OCI-LY7 (cell line): ENCODE results near the gene ITPKB. TPM values are rescaled to one million over a fixed set of nuclear protein-coding genes. Genes with fewer than 3 reads are reported as not detected.

Experiments
- BruUV-seq: library from RNA; stranded (reverse); fragments of 400-500 nt; replicated peaks from 2 replicates; lab custom pipeline; 2021; lab: Mats Ljungman, UMichigan
- CTCF ChIA-PET: fragments of 300-600 bp; sonication (Branson Sonifier 250); formaldehyde crosslinking; loops from one replicate; lab custom pipeline; 2022; ENCODE audit warnings: antibody characterized with exemption; ENCODE audit not compliant: unreplicated experiment; lab: Charles Lee
- POLR2A ChIA-PET: fragments of 300-600 bp; sonication (Branson Sonifier 250); formaldehyde crosslinking; loops from one replicate; lab custom pipeline; 2022; ENCODE audit warnings: antibody characterized with exemption; lab: Charles Lee
- DNase-seq: peaks from one replicate; pipeline ENCODE4 v3.0.0-alpha.2; 2015; ENCODE audit warnings: low spot score
- H2AFZ ChIP-seq: fragments of 200-600 bp; sonication (generic), shearing (Covaris generic); 2 replicates; pipeline ENCODE4 v1.6.1; 2014; ENCODE audit warnings: mild to moderate bottlenecking, antibody characterized with exemption, low read length, moderate library complexity
- H3K27ac ChIP-seq: fragments of 200-600 bp; sonication (generic); 2 replicates; pipeline ENCODE4 v1.5.1; 2014; ENCODE audit warnings: mixed run types, low read depth, mild to moderate bottlenecking, moderate library complexity, low read length, inconsistent platforms; ENCODE audit not compliant: poor library complexity, severe bottlenecking
- H3K36me3 ChIP-seq: fragments of 200-600 bp; sonication (generic); 2 replicates; pipeline ENCODE4 v1.6.1; 2014; ENCODE audit warnings: mild to moderate bottlenecking, antibody characterized with exemption, low read length, moderate library complexity, mixed read lengths; ENCODE audit not compliant: insufficient read depth
- H3K4me1 ChIP-seq: fragments of 200-600 bp; sonication (generic); 2 replicates; pipeline ENCODE4 v1.5.1; 2014; ENCODE audit warnings: mild to moderate bottlenecking, low read length; ENCODE audit not compliant: insufficient read depth, poor library complexity, severe bottlenecking
- H3K4me2 ChIP-seq: fragments of 200-600 bp; sonication (generic); 2 replicates; pipeline ENCODE4 v1.6.1; 2014; ENCODE audit warnings: mild to moderate bottlenecking, low read length
- H3K4me3 ChIP-seq: fragments of 200-600 bp; sonication (generic); 2 replicates; pipeline ENCODE4 v1.5.1; 2014; ENCODE audit warnings: mild to moderate bottlenecking, low read depth, low read length; ENCODE audit not compliant: poor library complexity, severe bottlenecking
- H3K79me2 ChIP-seq: fragments of 200-600 bp; sonication (generic); 2 replicates; pipeline ENCODE4 v1.6.1; 2016; ENCODE audit warnings: low read depth, mild to moderate bottlenecking, low read length, moderate library complexity, mixed read lengths; ENCODE audit not compliant: insufficient read depth
- H3K9me2 ChIP-seq: fragments of 200-600 bp; sonication (generic); 2 replicates; pipeline ENCODE4 v1.6.1; 2016; ENCODE audit warnings: mild to moderate bottlenecking, low read length, mixed read lengths; ENCODE audit not compliant: insufficient read depth
- H3K9me3 ChIP-seq: fragments of 200-600 bp; sonication (generic); 2 replicates; pipeline ENCODE4 v1.6.1; 2014; ENCODE audit warnings: mild to moderate bottlenecking, mixed run types, low read length, mixed read lengths
- H4K20me1 ChIP-seq: fragments of 200-600 bp; sonication (generic); 2 replicates; pipeline ENCODE4 v1.6.1; 2014; ENCODE audit warnings: mild to moderate bottlenecking, antibody characterized with exemption, low read length, moderate library complexity, mixed read lengths; ENCODE audit not compliant: insufficient read depth
- EZH2phosphoT487 ChIP-seq: fragments of 200-600 bp; sonication (generic); IDR thresholded peaks from 2 replicates; pipeline ENCODE4 v1.6.1; 2018; ENCODE audit warnings: low read depth, borderline replicate concordance, mild to moderate bottlenecking, mixed run types, antibody characterized with exemption, low read length, moderate library complexity, mixed read lengths
- intact Hi-C: fragments of 100-400 bp; cut with micrococcal nuclease; formaldehyde crosslinking; loops from one replicate; pipeline ENCODE4 v1.10.0; 2022; ENCODE audit not compliant: unreplicated experiment
- total RNA-seq, 2 experiments: library from RNA; depleted of rRNA in 1 of 2; stranded (reverse); fragments of >200 nt in 1 of 2; shearing (Covaris generic) in 1 of 2; gene quantifications; 2 replicates each; pipeline ENCODE4 v1.2.3, GENCODE V29; 2014 to 2022
- TF ChIP-seq, protein P1 (sequence below): fragments of 200-600 bp; sonication (generic); conservative IDR thresholded peaks from 2 replicates; pipeline ENCODE4 v1.5.1; 2014; ENCODE audit warnings: mild to moderate bottlenecking, antibody characterized with exemption, low read length, moderate library complexity, mixed read lengths

Gene ITPKB
- total RNA-seq, 2 experiments from 2014 or later, result 20.5 to 33.3 TPM

DNA sequence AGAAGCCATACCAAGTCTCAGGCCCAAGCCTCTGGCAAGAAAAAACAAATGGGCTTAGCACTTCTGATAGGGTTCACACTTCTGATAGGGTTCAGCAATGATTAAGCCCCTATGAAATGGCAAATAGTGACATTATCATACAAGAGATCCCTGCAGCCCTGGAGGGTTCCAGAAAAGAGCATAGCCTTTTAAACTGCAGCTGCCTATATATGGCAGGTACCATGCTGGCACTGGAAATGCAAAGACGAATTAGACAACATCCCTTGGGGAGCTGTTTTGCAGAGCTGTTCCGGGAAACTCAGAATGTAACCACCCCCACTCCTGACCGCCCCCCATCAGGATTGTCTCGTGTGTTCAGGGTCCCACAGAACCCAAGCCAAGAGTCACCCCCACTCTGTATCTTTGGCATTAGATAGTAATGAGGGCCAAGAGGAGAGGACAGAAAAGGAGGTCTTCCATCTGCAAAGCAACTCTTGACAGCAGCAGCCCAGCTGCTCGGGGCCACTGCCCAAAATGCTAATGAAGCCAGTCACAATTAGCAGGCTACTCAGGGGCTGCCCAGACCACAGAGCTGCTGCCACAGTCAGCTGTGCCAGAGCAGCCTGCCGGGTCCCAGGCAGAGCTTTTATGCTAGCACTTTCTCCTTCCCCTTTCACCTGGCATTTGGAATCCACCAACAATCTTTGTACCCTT lies 50.9 kb downstream of the ITPKB start:
- Histone ChIP-seq H3K4me2 (peak overlapping the region; percentile 71), H3K4me3 (peak overlapping the region; percentile 27), H3K9me3 (no peaks in the 10 kb centered on the region), H2AFZ (no peak overlapping the region), H3K79me2 (peaks cover 69% of the 10 kb centered on the region; the same call in 1 of the 2 replicates), H3K4me1 (peaks cover 99% of the 10 kb centered on the region), H3K27ac (peak overlapping the region; percentile 73), H3K36me3 (peaks cover 55% of the 10 kb centered on the region), H4K20me1 (no peaks in the 10 kb centered on the region), H3K9me2 (no peaks in the 10 kb centered on the region)
- TF ChIP-seq EZH2phosphoT487, result no peak
- TF ChIP-seq, protein P1, sequence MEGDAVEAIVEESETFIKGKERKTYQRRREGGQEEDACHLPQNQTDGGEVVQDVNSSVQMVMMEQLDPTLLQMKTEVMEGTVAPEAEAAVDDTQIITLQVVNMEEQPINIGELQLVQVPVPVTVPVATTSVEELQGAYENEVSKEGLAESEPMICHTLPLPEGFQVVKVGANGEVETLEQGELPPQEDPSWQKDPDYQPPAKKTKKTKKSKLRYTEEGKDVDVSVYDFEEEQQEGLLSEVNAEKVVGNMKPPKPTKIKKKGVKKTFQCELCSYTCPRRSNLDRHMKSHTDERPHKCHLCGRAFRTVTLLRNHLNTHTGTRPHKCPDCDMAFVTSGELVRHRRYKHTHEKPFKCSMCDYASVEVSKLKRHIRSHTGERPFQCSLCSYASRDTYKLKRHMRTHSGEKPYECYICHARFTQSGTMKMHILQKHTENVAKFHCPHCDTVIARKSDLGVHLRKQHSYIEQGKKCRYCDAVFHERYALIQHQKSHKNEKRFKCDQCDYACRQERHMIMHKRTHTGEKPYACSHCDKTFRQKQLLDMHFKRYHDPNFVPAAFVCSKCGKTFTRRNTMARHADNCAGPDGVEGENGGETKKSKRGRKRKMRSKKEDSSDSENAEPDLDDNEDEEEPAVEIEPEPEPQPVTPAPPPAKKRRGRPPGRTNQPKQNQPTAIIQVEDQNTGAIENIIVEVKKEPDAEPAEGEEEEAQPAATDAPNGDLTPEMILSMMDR, result no peak
- DNase-seq, result peak; percentile 52
- intact Hi-C loops, result loop anchor here (5.0 kb wide), 1 partner anchor 139 kb away; no protein-coding TSS in a partner anchor
- no TSS peak for BruUV-seq
- ChIA-PET POLR2A (interaction anchor here (0.6 to 3.7 kb wide), 14 partner anchors 11 to 153 kb away, joined by 3 to 33 read pairs (median 5); no protein-coding TSS in a partner anchor), CTCF (interaction anchor here (0.7 to 2.3 kb wide), 13 partner anchors 10 to 195 kb away, joined by 3 to 28 read pairs (median 4); no protein-coding TSS in a partner anchor)

GRCh38 chr1:226687426-226687825 lies 51.7 kb downstream of the ITPKB start:
- H3K4me2 ChIP-seq, result peak overlapping the region; percentile 71
- TF ChIP-seq, protein P1, result peak; percentile 71
- TF ChIP-seq EZH2phosphoT487, result no peak
- POLR2A ChIA-PET, result interaction anchor here (1.1 to 3.7 kb wide), 13 partner anchors 11 to 53 kb away, joined by 3 to 33 read pairs (median 5); no protein-coding TSS in a partner anchor

More at GRCh38 chr1:226687426-226687825, 51.7 kb downstream of the ITPKB start:
- intact Hi-C loops, result loop anchor here (1.0 to 5.0 kb wide), 3 partner anchors 38 to 140 kb away; no protein-coding TSS in a partner anchor
- no TSS peak for BruUV-seq
- H3K4me3 ChIP-seq, result peak overlapping the region; percentile 27
- H4K20me1 ChIP-seq, result no peaks in the 10 kb centered on the region
- no peak overlapping the region for H2AFZ ChIP-seq
- H3K36me3 ChIP-seq, result peaks cover 47% of the 10 kb centered on the region
- CTCF ChIA-PET, result interaction anchor here (0.7 to 2.3 kb wide), 14 partner anchors 9 to 196 kb away, joined by 3 to 28 read pairs (median 4); no protein-coding TSS in a partner anchor
- H3K79me2 ChIP-seq, result peaks cover 75% of the 10 kb centered on the region; the same call in 1 of the 2 replicates
- DNase-seq, result peak; percentile 66
- peak overlapping the region; percentile 73 for H3K27ac ChIP-seq
- H3K4me1 ChIP-seq, result peaks cover 99% of the 10 kb centered on the region
- H3K9me3 ChIP-seq, result no peaks in the 10 kb centered on the region
- H3K9me2 ChIP-seq, result no peaks in the 10 kb centered on the region
